ENCODE results near the gene CBLIF.
"Not testable (repeated sequence)": the region's sequence is repeated elsewhere in the genome, so short reads cannot be mapped to it uniquely, and the experiment has no call there.

The CBLIF gene

GRCh38 chr11:59791639-59792038 lies 53.7 kb downstream of the CBLIF start:
- no peak for DNase-seq

DNA sequence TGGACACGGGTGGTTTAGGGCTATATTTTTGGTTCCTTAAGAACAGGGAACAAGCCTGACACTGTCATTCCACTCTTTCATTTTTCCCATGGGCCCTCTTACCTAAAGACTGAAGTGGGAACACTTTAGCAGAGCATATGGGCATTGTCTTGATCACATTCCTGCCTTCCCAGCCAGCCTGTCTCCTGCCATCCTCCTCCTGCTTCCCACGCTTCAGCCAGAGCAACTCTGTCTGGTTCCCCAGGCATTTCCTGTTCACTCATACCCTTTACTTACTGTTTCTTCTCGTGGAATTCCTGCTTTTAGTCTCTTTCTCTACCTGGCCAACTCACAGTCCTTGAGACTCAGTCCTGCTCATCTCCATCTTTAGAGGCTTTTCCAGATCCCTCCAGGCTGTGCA lies 57.5 kb downstream of the CBLIF start:
- no peak for DNase-seq

GRCh38 chr11:59787255-59787588 lies 58.1 kb downstream of the CBLIF start:
- no peak for DNase-seq

DNA sequence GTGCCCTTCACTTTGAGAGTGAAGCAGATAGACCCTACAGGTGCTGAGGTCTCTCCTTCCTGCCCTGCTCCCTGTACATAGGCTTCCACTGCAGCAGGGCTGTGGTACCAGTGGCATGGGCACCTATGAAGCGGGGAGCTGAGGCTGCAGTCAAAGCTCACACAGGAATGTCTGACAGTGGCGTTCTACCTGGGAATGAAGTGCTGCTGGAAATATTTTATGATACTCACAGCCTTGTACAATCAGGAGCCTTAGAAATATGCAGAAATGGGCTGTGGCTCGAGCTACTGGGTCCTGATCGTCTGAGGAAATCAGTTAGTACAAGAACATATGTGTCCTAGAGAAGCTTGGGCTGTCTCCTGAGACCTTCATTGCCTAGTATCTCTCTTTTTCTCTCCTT lies 59.5 kb downstream of the CBLIF start:
- no peak for DNase-seq

DNA sequence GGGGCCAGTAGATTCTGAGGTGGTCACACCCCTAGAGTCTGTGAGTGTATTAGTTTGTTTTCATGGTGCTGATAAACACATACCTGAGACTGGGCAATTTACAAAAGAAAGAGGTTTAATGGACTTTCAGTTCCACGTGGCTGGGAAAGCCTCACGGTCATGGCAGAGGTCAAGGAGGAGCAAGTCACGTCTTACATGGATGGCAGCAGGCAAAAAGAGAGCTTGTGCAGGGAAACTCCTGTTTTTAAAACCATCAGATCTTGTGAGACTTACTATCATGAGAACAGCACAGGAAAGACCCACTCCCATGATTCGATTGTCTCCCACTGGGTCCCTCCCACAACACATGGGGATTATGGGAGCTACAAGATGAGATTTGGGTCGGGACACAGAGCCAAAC lies 60.9 kb downstream of the CBLIF start:
- not testable (repeated sequence) for DNase-seq

DNA sequence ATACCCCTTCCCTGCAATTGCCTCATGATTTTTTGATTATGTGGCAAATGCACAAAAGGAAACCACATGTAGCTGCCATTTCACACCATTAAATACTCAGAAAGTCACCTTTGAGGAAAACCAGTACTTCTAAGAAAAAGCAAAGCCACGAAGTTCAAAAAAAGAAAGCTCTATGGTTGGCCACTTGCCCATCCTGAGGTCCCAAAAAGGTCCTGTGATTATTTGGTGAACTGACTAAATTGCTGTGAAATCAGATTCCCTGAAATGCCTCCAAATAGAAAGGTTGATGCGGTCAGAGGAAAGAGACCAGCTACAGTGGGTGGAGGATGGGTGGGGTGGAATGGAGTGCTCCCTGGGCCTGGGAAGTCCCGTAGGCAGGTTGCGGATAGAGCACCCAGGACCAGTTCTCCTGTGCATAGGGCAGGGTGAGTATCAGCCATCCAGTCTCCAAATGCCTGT lies 61.6 kb downstream of the CBLIF start:
- no peak for DNase-seq

GRCh38 chr11:59782080-59782479 lies 63.2 kb downstream of the CBLIF start:
- no peak for DNase-seq

DNA sequence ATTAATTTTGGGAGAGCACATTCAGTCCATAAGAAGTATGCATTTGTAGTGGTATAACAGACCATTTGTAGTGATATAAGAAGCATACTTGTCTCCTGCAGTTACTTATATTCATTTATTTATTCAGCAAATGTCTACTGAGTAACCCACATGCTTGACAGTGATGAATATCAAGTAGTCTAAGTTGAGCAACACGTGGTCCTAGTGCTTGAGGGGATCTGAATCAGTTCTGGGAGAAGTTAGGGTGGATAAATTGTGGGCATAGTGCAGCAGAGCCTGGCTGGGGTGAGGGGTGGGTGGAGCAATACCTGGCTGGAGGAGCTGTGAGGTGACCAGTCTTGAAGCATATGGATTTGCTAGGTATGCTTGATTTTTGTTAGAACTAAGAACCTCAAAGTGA lies 65.8 kb downstream of the CBLIF start:
- no peak for DNase-seq
